GM12878 (cell line): ENCODE results near the gene VSIG10L. TPM values are rescaled to one million over a fixed set of nuclear protein-coding genes. Genes with fewer than 3 reads are reported as not detected.

Experiments
- ATAC-seq: fragments of 200-7000 bp; cut with Tn5 transposase; 3 replicates; pipeline ENCODE4 v1.9.1; 2020; ENCODE audit warnings: mild to moderate bottlenecking, moderate library complexity
- BruUV-seq: library from RNA; stranded (reverse); fragments of 400-500 nt; replicated peaks from 2 replicates; lab custom pipeline; 2021; lab: Mats Ljungman, UMichigan
- CTCF ChIA-PET: fragments of 300-600 bp; sonication (Branson Sonifier 250); formaldehyde crosslinking; extraction: SDS; loops from one replicate; lab custom pipeline; 2021; ENCODE audit warnings: inconsistent platforms; lab: Yijun Ruan, JAX
- POLR2A ChIA-PET: fragments of 350-600 bp; formaldehyde crosslinking; extraction: SDS; loops from one replicate; lab custom pipeline; 2021; ENCODE audit warnings: inconsistent platforms; lab: Charles Lee
- RAD21 ChIA-PET: fragments of 300-600 bp; sonication (Branson Sonifier 250); formaldehyde crosslinking; loops from one replicate; lab custom pipeline; 2023; ENCODE audit warnings: antibody characterized with exemption; ENCODE audit not compliant: unreplicated experiment; lab: Charles Lee
- SMC1A ChIA-PET: fragments of 300-600 bp; sonication (Branson Sonifier 250); formaldehyde crosslinking; loops from one replicate; lab custom pipeline; 2023; ENCODE audit not compliant: unreplicated experiment, uncharacterized antibody; lab: Charles Lee
- DNase-seq: peaks from one replicate; pipeline ENCODE4 v3.0.0-alpha.2; 2011; ENCODE audit warnings: low read depth, low spot score
- FAIRE-seq: peaks from 3 replicates; lab custom pipeline; 2011; peaks lifted over from hg19 to GRCh38; lab: Jason Lieb, UNC
- H2AFZ ChIP-seq: 2 replicates; pipeline ENCODE4 v1.6.0; 2011; ENCODE audit warnings: low read depth, low read length, control low read depth; ENCODE audit not compliant: control insufficient read depth
- H3K27ac ChIP-seq: 2 replicates; pipeline ENCODE4 v1.5.1; 2011; ENCODE audit warnings: control low read depth; ENCODE audit not compliant: control insufficient read depth, insufficient read depth
- H3K27me3 ChIP-seq, 2 experiments: replicated peaks in 1 of 2; 2 replicates each; pipeline versions ENCODE4 v1.6.0 to v1.6.1; 2011; ENCODE audit warnings: low read length in 1 of 2; ENCODE audit not compliant: control insufficient read depth in 2 of 2, insufficient read depth in 2 of 2
- H3K36me3 ChIP-seq, 2 experiments: 2 replicates each; pipeline ENCODE4 v1.5.1; 2011; ENCODE audit warnings: low read length in 1 of 2; ENCODE audit not compliant: control insufficient read depth in 2 of 2, insufficient read depth in 2 of 2
- H3K4me1 ChIP-seq: 2 replicates; pipeline ENCODE4 v1.6.1; 2011; ENCODE audit warnings: mild to moderate bottlenecking, low read length, moderate library complexity, mixed read lengths; ENCODE audit not compliant: control insufficient read depth, insufficient read depth
- H3K4me2 ChIP-seq: 2 replicates; pipeline ENCODE4 v1.6.0; 2011; ENCODE audit warnings: control low read depth; ENCODE audit not compliant: control insufficient read depth, insufficient read depth
- H3K4me3 ChIP-seq: fragments of 200-600 bp; sonication (generic); 2 replicates; pipeline ENCODE4 v1.5.1; 2016
- H3K79me2 ChIP-seq: 2 replicates; pipeline ENCODE4 v1.6.0; 2011; ENCODE audit warnings: low read length; ENCODE audit not compliant: control insufficient read depth, insufficient read depth
- H3K9ac ChIP-seq: 2 replicates; pipeline ENCODE4 v1.8.0; 2011; ENCODE audit warnings: low read length, control low read depth, mixed read lengths; ENCODE audit not compliant: control insufficient read depth, insufficient read depth
- H3K9me3 ChIP-seq: replicated peaks from 3 replicates; pipeline ENCODE4 v1.5.1; 2011; ENCODE audit warnings: mild to moderate bottlenecking, low read length; ENCODE audit not compliant: control insufficient read depth, insufficient read depth
- H4K20me1 ChIP-seq: 2 replicates; pipeline ENCODE4 v1.6.0; 2011; ENCODE audit not compliant: control insufficient read depth, insufficient read depth
- CEBPB ChIP-seq, 2 experiments: fragments of 150-350 bp in 1 of 2; IDR thresholded peaks; 2 replicates each; pipeline ENCODE4 v1.6.1; 2012 to 2014; ENCODE audit warnings: low read depth in 2 of 2, low read length in 2 of 2, borderline replicate concordance in 1 of 2, inconsistent platforms in 1 of 2
- FOXK2 ChIP-seq: fragments of 450-650 bp; IDR thresholded peaks from 2 replicates; pipeline ENCODE4 v1.6.1; 2017; ENCODE audit warnings: mild to moderate bottlenecking, moderate library complexity
- JUND ChIP-seq: IDR thresholded peaks from 2 replicates; pipeline ENCODE4 v1.6.1; 2012; ENCODE audit warnings: low read depth, mild to moderate bottlenecking, low read length, improper control_type of control experiment, moderate library complexity
- MTA2 ChIP-seq: fragments of 450-650 bp; IDR thresholded peaks from 2 replicates; pipeline ENCODE4 v1.6.1; 2016; ENCODE audit warnings: low read depth, mild to moderate bottlenecking, moderate library complexity
- MTA3 ChIP-seq: IDR thresholded peaks from 2 replicates; pipeline ENCODE4 v1.6.1; 2012; ENCODE audit warnings: low read length, inconsistent platforms, borderline replicate concordance
- RAD51 ChIP-seq: fragments of 450-650 bp; IDR thresholded peaks from 2 replicates; pipeline ENCODE4 v1.6.1; 2016; ENCODE audit warnings: moderate library complexity, mild to moderate bottlenecking, inconsistent platforms
- RUNX3 ChIP-seq: IDR thresholded peaks from 2 replicates; pipeline ENCODE4 v1.6.1; 2012; ENCODE audit warnings: low read length, inconsistent platforms
- SMC3 ChIP-seq: IDR thresholded peaks from 2 replicates; pipeline ENCODE4 v1.6.1; 2011; ENCODE audit warnings: low read length, improper control_type of control experiment, borderline replicate concordance
- TAF1 ChIP-seq: IDR thresholded peaks from 2 replicates; pipeline ENCODE4 v1.6.1; 2011; ENCODE audit warnings: mild to moderate bottlenecking, low read depth, low read length, borderline replicate concordance
- ZNF217 ChIP-seq: fragments of 450-650 bp; IDR thresholded peaks from 2 replicates; pipeline ENCODE4 v1.6.1; 2017; ENCODE audit warnings: antibody characterized with exemption, mild to moderate bottlenecking
- WGBS: methylation state at CpG from one replicate; pipeline ENCODE4 v1.1.6; 2016; ENCODE audit warnings: low lambda C conversion rate; ENCODE audit not compliant: insufficient replicate concordance, insufficient coverage; ENCODE audit errors: missing lambda C conversion rate; 5-methylcytosine and 5-hydroxymethylcytosine counted together
- in situ Hi-C: fragments of 300-500 bp; cut with MboI; formaldehyde crosslinking; loops from 9 replicates; pipeline ENCODE4 v1.14.3; 2018; ENCODE audit warnings: mixed read lengths
- intact Hi-C: fragments of 100-400 bp; cut with micrococcal nuclease; formaldehyde crosslinking; loops from one replicate; pipeline ENCODE4 v1.14.2; 2022; ENCODE audit not compliant: unreplicated experiment
- polyA plus RNA-seq, 11 experiments: library from polyadenylated mRNA; depleted of rRNA in 4 of 11; unstranded in 6 of 11; stranded (reverse) in 5 of 11; fragments of >200 nt; fragmentation: Nextera tagmentation in 4 of 11; fragmentation: Illumina TruSeq in 1 of 11; extraction: Ambion mirVana in 4 of 11; extraction: Trizol in 1 of 11; gene quantifications; 1 replicate in 1 of 11; 2 replicates in 10 of 11; pipeline versions ENCODE4 v1.2.1 to v1.2.3, GENCODE V29; 2011 to 2016; ENCODE audit warnings: inconsistent platforms in 2 of 11, missing spikeins in 2 of 11, low read depth in 1 of 11
- total RNA-seq, 4 experiments: library from RNA; depleted of rRNA in 3 of 4; stranded (reverse); fragments of >200 nt in 3 of 4; fragmentation: Illumina TruSeq in 1 of 4; extraction: Trizol in 1 of 4; gene quantifications; 2 replicates each; pipeline versions ENCODE4 v1.2.1 to v1.2.3, GENCODE V29; 2013 to 2021

Gene VSIG10L
- total and polyA plus RNA-seq, 10 of the 15 experiments (the other 5 are each of a cell fraction or from before 2014, with no cell fraction given), result 0.09 to 0.93 (median 0.49) TPM

GRCh38 chr19:51354103-51354741 is 12.3 kb upstream of the VSIG10L start:
- no peaks in the 10 kb centered on the region for H3K79me2 ChIP-seq
- POLR2A ChIA-PET, result no interaction called here
- TF ChIP-seq MTA2 (no peak), CEBPB (IDR thresholded peaks at IDR 0.05; ENCODE audit: borderline replicate concordance in 1 of 2, low read depth in 2 of 2, low read length in 2 of 2) (no peak), MTA3 (no peak), RUNX3 (no peak), JUND (no peak), ZNF217 (no peak), TAF1 (no peak), RAD51 (no peak), FOXK2 (no peak), SMC3 (no peak)
- no peaks in the 10 kb centered on the region for H3K27me3 ChIP-seq
- CTCF ChIA-PET, result interaction anchor here (0.8 to 1.1 kb wide), 2 partner anchors 11 to 118 kb away, joined by 3 to 4 read pairs; no protein-coding TSS in a partner anchor
- no peak overlapping the region for H3K27ac ChIP-seq
- in situ Hi-C loops, result loop anchor here (25.0 kb wide), 1 partner anchor 1017 kb away; the partner anchor contains the start of gene KCNC3
- intact Hi-C loops, result no loop called here
- no peaks in the 10 kb centered on the region for H4K20me1 ChIP-seq
- H2AFZ ChIP-seq, result no peak overlapping the region
- H3K4me1 ChIP-seq, result no peaks in the 10 kb centered on the region
- no peak for FAIRE-seq
- no peak for DNase-seq
- no peak overlapping the region for H3K4me2 ChIP-seq
- no peak overlapping the region for H3K4me3 ChIP-seq
- H3K9me3 ChIP-seq, result no peaks in the 10 kb centered on the region
- H3K36me3 ChIP-seq, result no peaks in the 10 kb centered on the region
- RAD21 ChIA-PET, result no interaction called here
- no TSS peak for BruUV-seq
- SMC1A ChIA-PET, result no interaction called here
- WGBS, result 95% methylated on average over 12 of the region's 12 CpGs
- no peak overlapping the region for H3K9ac ChIP-seq
- ATAC-seq, result no peak
